Panc1 (cell line): ENCODE measurements around the gene MORN1.

Source experiments
- CTCF ChIP-seq: fragments of 450-650 bp; IDR thresholded peaks from 2 replicates; pipeline ENCODE4 v1.5.1; 2017; ENCODE audit warnings: mild to moderate bottlenecking
- REST ChIP-seq, 2 experiments: IDR thresholded peaks; 2 replicates each; pipeline ENCODE4 v1.6.1; 2011 to 2012; ENCODE audit warnings: low read depth in 2 of 2, control low read depth in 1 of 2, low read length in 1 of 2, mild to moderate bottlenecking in 1 of 2, moderate library complexity in 1 of 2; ENCODE audit not compliant: insufficient read depth in 1 of 2

DNA sequence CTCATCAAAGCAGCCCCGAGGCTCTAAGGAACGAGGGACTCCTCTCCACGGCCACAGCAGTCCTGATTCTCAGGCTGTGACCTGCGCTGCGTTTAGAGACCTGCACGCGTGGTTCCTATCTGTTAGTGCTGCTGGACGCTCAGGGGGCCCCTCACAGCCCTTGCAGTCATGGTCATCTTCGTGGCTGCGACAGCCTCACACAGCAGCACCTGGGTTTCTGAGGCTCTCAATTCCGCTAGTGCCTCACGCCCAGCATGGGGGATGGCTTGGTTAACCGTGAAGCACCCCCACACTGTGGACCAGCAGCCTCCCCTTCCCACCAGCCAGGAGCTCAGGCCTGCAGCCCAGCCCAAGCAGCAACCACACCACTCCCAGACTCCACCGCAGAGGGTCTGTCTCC, 7.8 kb downstream of the MORN1 start:
- TF ChIP-seq CTCF, result no peak
- TF ChIP-seq REST (IDR thresholded peaks at IDR 0.05; ENCODE audit: insufficient read depth in 1 of 2, low read depth in 2 of 2, low read length in 1 of 2), result no peak
